Measurements from ENCODE around the gene USP22. TPM values are rescaled to one million over a fixed set of nuclear protein-coding genes. Genes with fewer than 3 reads are reported as not detected.

The USP22 gene
- total RNA-seq, 1 donor from 2014 or later, result 420 TPM

DNA sequence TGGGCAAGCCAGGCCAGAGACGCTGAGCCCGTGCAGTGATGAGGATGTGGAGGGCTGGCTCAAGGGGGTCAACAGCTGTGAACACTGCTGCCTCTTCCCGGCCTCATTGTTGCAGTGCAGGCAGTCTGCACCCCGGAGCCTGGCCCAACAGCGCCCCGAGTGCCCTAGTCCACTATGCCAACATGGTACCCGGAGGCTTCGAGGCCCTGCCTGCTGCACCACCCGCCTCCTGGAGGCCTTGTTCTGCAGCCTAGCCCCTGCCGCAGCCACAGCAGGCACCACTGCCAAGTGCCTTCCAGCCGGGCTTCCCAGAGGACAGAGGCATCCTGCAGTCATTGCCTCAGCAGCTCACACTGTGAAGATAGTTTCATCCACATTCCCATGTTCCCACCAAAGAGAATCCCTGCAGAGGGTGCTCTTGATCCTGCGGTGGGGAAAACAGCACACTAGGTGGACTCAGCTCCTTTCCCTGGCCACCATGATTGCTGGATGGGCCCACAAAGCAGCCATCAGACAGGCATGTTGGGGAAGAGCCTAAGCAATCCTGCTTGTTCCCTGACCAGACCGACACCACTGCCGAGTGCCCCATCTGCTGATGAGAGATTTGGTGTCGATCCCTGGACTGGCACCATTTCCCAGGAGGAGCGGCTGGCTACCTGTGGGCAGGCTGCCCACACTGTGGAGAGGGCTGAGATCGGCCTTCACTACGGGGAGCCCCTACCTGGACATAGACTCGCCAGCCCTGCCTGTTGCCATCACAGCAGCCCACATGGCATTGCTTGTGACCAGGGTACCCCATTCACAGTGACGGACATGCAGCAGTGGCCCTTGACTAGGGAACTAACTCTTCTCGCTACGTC is 44.9 kb downstream of the USP22 start:
- TF ChIP-seq, protein P1, sequence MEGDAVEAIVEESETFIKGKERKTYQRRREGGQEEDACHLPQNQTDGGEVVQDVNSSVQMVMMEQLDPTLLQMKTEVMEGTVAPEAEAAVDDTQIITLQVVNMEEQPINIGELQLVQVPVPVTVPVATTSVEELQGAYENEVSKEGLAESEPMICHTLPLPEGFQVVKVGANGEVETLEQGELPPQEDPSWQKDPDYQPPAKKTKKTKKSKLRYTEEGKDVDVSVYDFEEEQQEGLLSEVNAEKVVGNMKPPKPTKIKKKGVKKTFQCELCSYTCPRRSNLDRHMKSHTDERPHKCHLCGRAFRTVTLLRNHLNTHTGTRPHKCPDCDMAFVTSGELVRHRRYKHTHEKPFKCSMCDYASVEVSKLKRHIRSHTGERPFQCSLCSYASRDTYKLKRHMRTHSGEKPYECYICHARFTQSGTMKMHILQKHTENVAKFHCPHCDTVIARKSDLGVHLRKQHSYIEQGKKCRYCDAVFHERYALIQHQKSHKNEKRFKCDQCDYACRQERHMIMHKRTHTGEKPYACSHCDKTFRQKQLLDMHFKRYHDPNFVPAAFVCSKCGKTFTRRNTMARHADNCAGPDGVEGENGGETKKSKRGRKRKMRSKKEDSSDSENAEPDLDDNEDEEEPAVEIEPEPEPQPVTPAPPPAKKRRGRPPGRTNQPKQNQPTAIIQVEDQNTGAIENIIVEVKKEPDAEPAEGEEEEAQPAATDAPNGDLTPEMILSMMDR (IDR thresholded peaks at IDR 0.05; ENCODE audit: partially characterized antibody, unreplicated experiment), result no peak
- H3K36me3 Mint-ChIP-seq (ENCODE audit: unreplicated experiment), result peaks cover 9% of the 10 kb centered on the region
- no peak for DNase-seq
- no peak overlapping the region for H3K4me3 Mint-ChIP-seq (ENCODE audit: unreplicated experiment)
- H3K9me3 Mint-ChIP-seq (ENCODE audit: unreplicated experiment), result peaks cover 25% of the 10 kb centered on the region
- H3K4me1 Mint-ChIP-seq (ENCODE audit: low read depth, unreplicated experiment), result peaks cover 29% of the 10 kb centered on the region
- peaks cover 29% of the 10 kb centered on the region for H3K27me3 Mint-ChIP-seq (ENCODE audit: unreplicated experiment)
- peak overlapping the region; percentile 39 for H3K27ac Mint-ChIP-seq (ENCODE audit: unreplicated experiment)

DNA sequence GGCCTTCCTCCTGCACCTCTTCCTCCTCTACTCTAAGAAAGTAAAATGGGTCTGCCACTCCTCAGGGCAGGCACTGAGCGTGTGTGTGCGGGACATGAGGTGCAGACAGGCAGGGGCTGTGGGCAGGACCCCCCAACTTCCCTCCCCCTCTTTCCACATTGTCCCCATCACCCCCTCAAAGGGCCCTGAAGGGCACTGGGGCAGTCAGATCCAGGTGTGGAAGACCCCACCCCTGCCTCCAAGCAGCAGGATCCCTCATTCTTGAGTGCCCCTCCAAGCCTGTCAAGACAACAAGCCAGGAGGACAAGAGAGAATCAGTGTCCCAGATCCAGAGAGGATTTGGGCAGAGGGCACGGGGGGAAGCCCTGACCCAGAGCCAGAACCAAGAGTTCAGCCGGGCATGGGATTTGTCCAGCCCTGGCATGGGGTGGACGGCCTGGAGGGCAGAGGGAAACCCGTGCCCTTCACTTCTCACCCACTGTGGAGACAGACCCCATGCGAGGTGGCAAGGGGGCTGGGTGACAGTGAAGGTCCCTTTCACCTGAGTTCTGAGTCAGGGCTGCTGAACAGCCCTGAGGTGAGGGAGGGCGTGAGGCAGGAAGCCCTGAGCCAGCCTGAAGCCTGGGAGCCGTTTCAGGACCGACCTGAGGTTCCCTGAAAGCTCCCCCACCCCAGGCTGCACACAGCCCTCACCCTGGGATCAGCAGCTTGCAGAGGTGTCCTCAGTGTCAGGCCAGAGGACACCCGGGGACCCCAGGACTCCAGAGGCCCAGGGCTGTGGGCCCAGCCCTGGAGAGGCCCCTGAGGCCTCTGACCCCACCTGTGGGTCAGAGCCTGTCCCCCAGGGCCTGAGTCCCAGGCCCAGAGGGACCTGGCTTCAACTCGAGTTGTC is 45.8 kb downstream of the USP22 start:
- Mint-ChIP-seq H3K27ac (ENCODE audit: unreplicated experiment) (no peak overlapping the region), H3K9me3 (ENCODE audit: unreplicated experiment) (peaks cover 25% of the 10 kb centered on the region)

DNA sequence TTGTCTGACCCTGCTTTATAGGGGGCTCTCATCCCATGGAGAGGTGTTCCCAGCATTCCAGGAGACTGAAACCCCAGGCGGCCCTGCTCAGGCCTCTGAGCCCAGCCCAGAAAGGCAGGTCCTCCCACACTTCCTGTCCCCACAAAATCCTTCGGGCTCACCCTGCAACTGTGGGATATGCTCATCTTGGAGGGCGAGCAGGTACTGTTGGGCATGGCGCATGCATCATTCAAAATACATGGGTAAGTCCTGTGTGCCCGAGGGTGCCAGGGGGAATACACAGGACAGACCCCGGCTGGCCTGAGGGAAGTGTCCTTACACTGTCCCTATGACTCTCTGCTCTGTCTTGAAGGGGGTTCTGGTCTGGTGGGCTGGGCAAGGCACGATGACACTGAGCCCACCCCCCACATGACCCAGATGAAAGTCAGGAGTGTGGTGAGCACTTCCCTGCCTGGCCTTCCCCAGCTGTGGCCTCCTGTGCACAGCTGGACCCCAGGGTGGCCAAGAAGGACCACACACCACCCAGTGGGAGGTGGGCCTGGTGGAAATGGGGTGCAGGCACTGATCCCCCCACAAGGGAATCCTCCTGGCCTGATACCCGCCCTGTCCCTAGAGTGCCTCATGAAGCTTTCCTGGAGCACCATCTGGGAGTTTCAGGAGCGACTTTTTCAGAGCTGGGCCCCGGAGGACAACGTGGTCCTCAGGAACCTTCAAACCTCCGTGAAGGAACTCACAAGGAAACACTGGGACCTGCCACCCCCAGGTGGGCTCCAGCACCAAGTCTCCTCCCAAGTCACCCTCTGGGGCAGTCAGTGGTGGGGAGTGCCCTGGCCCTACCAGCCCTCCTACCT is 46.7 kb downstream of the USP22 start:
- peaks cover 18% of the 10 kb centered on the region for H3K4me1 Mint-ChIP-seq (ENCODE audit: low read depth, unreplicated experiment)
- H3K9me3 Mint-ChIP-seq (ENCODE audit: unreplicated experiment), result peaks cover 21% of the 10 kb centered on the region
- TF ChIP-seq, protein P1 (IDR thresholded peaks at IDR 0.05; ENCODE audit: partially characterized antibody, unreplicated experiment), result no peak
- DNase-seq, result no peak
- peaks cover 23% of the 10 kb centered on the region for H3K27me3 Mint-ChIP-seq (ENCODE audit: unreplicated experiment)
- H3K4me3 Mint-ChIP-seq (ENCODE audit: unreplicated experiment), result no peak overlapping the region
- H3K27ac Mint-ChIP-seq (ENCODE audit: unreplicated experiment), result no peak overlapping the region
- H3K36me3 Mint-ChIP-seq (ENCODE audit: unreplicated experiment), result peaks cover 4% of the 10 kb centered on the region

More for the DNA sequence above, 45.8 kb downstream of the USP22 start:
- Mint-ChIP-seq H3K27me3 (ENCODE audit: unreplicated experiment) (peaks cover 23% of the 10 kb centered on the region), H3K4me1 (ENCODE audit: low read depth, unreplicated experiment) (peaks cover 24% of the 10 kb centered on the region), H3K4me3 (ENCODE audit: unreplicated experiment) (no peak overlapping the region), H3K36me3 (ENCODE audit: unreplicated experiment) (peaks cover 9% of the 10 kb centered on the region)
- DNase-seq, result no peak
- TF ChIP-seq, protein P1 (IDR thresholded peaks at IDR 0.05; ENCODE audit: partially characterized antibody, unreplicated experiment), result no peak

DNA sequence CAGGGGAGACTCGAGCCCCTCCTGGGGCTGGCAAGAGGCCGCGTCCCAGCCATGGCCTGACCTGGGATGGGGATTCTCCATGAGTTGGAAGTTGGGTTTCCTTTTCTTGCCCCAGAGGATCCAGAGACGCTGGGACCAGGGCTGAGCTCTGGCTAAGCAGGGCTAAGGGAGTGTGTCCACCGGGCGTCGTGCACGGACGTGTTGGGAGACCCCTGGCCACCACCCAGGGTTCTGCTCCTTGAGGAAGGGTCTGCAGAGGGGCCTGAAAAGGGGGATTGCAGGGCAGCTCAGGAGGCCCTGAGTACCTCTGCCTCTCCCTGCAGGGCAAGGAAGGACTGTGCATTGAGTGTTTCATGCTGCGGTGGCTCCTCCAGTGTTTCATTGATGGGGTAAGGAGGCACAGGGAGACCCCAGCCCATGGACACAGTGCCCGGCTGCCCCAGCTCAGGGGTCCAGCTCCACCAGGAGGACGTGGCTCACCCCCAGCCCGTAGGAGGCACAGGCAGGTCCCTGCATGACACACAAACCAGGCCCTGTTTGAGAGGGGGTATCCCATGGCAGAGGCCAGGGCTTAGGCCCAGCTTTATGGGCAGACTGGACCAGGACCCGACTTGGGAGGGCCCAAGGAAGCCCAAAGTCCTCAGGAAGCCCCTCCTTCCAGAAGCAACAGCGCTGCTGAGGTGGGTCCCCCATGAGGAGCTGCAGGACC is 47.5 kb downstream of the USP22 start:
- Mint-ChIP-seq H3K9me3 (ENCODE audit: unreplicated experiment) (peaks cover 23% of the 10 kb centered on the region), H3K36me3 (ENCODE audit: unreplicated experiment) (peaks cover 4% of the 10 kb centered on the region), H3K27me3 (ENCODE audit: unreplicated experiment) (peaks cover 26% of the 10 kb centered on the region), H3K4me3 (ENCODE audit: unreplicated experiment) (no peak overlapping the region), H3K27ac (ENCODE audit: unreplicated experiment) (no peak overlapping the region), H3K4me1 (ENCODE audit: low read depth, unreplicated experiment) (peaks cover 15% of the 10 kb centered on the region)
- TF ChIP-seq, protein P1 (IDR thresholded peaks at IDR 0.05; ENCODE audit: partially characterized antibody, unreplicated experiment), result no peak
- no peak for DNase-seq
